GM12801 (cell line): ENCODE results near the gene PDE3A.

Source experiments
- CTCF ChIP-seq: IDR thresholded peaks from one replicate; pipeline ENCODE4 v1.5.1; 2011; ENCODE audit warnings: control low read depth; ENCODE audit not compliant: insufficient read length; ENCODE audit errors: extremely low read depth

The PDE3A gene

GRCh38 chr12:20368651-20369304 is 441 bp downstream of the PDE3A start:
- no peak for TF ChIP-seq CTCF

- no peak for TF ChIP-seq CTCF
These were observed 1.1 kb downstream of the PDE3A start for GRCh38 chr12:20369305-20370013.

GRCh38 chr12:20370014-20370386 is 1.7 kb downstream of the PDE3A start:
- no peak for TF ChIP-seq CTCF

- no peak for TF ChIP-seq CTCF
These were observed 2.7 kb downstream of the PDE3A start for GRCh38 chr12:20370866-20371519.

- no peak for TF ChIP-seq CTCF
These were observed 4.2 kb downstream of the PDE3A start for GRCh38 chr12:20372326-20373096.

GRCh38 chr12:20374795-20375194 is 6.5 kb downstream of the PDE3A start:
- TF ChIP-seq CTCF: no peak

GRCh38 chr12:20375560-20375959 is 7.2 kb downstream of the PDE3A start:
- TF ChIP-seq CTCF: no peak
